Measurements from ENCODE around the gene PACS1.

Gene PACS1

DNA sequence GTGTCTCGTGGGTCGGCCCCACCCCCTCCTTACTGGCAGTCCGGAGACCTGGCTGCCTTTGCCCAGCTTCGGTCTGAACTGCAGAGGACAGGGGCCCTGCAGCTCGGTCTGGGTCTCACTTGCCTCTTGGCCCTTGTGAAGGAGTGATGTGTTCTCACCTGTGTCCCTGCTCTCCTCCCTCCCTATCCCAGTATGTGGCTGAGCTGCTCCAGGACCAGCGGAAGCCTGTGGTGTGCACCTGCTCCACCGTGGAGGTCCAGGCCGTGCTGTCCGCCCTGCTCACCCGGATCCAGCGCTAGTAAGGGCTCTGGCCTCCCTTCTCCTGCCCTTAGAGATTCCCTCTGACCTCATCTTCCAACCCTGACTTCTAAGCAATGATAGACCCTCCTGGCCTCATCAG is 162.7 kb downstream of the PACS1 start:
- no peak overlapping the region for H3K4me3 ChIP-seq (ENCODE audit: control insufficient read depth, low read depth, low read length)
- DNase-seq (ENCODE audit: low read depth), result no peak
- TF ChIP-seq, protein P1, sequence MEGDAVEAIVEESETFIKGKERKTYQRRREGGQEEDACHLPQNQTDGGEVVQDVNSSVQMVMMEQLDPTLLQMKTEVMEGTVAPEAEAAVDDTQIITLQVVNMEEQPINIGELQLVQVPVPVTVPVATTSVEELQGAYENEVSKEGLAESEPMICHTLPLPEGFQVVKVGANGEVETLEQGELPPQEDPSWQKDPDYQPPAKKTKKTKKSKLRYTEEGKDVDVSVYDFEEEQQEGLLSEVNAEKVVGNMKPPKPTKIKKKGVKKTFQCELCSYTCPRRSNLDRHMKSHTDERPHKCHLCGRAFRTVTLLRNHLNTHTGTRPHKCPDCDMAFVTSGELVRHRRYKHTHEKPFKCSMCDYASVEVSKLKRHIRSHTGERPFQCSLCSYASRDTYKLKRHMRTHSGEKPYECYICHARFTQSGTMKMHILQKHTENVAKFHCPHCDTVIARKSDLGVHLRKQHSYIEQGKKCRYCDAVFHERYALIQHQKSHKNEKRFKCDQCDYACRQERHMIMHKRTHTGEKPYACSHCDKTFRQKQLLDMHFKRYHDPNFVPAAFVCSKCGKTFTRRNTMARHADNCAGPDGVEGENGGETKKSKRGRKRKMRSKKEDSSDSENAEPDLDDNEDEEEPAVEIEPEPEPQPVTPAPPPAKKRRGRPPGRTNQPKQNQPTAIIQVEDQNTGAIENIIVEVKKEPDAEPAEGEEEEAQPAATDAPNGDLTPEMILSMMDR (conservative IDR thresholded peaks at IDR 0.05; ENCODE audit: control insufficient read depth, insufficient read depth, low read depth, low read length), result no peak

DNA sequence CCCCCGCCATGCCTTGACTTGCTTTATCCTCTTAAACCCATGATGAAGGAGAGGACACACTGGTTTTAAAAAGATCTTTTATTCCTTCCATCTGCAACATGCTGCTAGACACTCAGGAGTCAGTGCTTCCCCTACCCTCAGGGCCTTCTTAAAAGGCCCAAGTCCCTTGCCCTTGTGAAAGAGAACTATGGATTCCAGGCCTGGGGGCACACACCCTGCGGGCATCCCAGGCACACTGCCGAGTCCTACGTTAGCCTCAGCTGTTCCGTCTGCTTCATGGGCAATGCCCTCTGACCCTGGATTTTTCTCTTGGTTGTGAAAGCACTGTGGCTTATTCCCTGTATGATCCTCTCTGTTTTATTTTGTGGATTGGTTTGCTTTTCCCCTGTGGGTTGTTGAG is 163.2 kb downstream of the PACS1 start:
- TF ChIP-seq, protein P1 (conservative IDR thresholded peaks at IDR 0.05; ENCODE audit: control insufficient read depth, insufficient read depth, low read depth, low read length), result no peak
- no peak overlapping the region for H3K4me3 ChIP-seq (ENCODE audit: control insufficient read depth, low read depth, low read length)
- DNase-seq (ENCODE audit: low read depth), result no peak

DNA sequence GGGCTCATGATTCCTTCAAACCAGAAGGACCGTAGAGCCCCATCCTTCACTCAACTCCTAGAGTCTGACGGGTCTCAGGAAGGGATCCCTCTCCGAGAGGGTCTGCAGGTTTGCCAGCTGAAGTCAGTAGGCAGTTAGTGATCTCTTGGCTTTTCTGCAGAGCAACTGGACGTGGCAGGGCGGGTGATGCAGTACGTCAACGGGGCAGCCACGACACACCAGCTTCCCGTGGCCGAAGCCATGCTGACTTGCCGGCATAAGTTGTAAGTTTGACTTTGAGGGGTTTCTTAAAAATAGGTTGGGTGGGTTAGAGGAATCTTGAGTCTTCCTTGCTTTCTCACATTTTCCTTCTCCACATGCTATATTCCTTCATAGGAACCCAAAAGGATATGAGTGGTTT is 165.1 kb downstream of the PACS1 start:
- TF ChIP-seq, protein P1 (conservative IDR thresholded peaks at IDR 0.05; ENCODE audit: control insufficient read depth, insufficient read depth, low read depth, low read length), result no peak
- DNase-seq (ENCODE audit: low read depth), result no peak
- no peak overlapping the region for H3K4me3 ChIP-seq (ENCODE audit: control insufficient read depth, low read depth, low read length)

DNA sequence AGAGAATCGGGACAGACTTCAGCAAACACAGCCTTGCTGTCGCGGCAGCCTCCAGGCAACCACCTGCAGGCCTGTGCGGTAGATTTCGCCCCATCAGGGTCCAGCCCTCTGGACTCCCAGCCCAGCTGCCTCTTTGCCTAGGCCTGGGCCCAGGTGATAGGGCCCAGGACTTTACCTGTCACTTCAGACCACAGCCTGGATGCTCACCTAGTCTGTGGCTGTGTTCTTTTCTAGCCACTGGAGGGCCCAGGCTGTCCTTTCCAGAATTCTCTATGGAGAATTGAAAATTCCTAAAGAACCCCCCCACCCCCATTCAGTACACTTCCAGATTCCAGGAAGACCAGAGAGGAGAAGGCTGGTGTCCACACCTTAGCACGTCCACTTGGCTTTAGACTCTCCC is 167.8 kb downstream of the PACS1 start:
- TF ChIP-seq, protein P1 (conservative IDR thresholded peaks at IDR 0.05; ENCODE audit: control insufficient read depth, insufficient read depth, low read depth, low read length), result no peak
- no peak overlapping the region for H3K4me3 ChIP-seq (ENCODE audit: control insufficient read depth, low read depth, low read length)
- DNase-seq (ENCODE audit: low read depth), result no peak

DNA sequence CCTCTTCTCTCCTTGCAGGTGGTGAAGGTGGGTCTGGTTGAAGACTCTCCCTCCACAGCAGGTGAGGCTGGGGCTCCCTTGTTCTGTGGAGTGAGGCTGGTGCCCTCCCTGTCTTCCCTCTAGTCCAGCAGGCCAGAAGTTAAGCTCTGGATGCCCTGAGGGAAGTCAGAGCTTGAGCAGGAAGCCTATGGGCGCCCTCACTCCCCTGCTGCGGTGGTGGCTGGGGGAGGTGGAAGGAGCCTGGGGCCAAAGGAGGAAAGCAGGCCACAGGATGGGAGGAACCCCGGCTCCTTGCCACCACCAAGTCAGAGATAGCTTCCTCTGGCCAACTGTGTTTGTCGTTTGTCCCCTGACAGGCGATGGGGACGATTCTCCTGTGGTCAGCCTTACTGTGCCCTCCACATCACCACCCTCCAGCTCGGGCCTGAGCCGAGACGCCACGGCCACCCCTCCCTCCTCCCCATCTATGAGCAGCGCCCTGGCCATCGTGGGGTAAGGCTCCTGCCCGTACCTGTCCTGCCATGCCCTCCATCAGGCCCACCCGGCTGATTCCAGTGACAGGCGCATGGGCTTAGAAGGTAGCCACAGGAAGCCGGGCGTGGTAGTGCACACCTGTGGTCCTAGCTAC is 168.8 kb downstream of the PACS1 start:
- no peak for DNase-seq (ENCODE audit: low read depth)
- no peak overlapping the region for H3K4me3 ChIP-seq (ENCODE audit: control insufficient read depth, low read depth, low read length)
- TF ChIP-seq, protein P1 (conservative IDR thresholded peaks at IDR 0.05; ENCODE audit: control insufficient read depth, insufficient read depth, low read depth, low read length), result no peak

DNA sequence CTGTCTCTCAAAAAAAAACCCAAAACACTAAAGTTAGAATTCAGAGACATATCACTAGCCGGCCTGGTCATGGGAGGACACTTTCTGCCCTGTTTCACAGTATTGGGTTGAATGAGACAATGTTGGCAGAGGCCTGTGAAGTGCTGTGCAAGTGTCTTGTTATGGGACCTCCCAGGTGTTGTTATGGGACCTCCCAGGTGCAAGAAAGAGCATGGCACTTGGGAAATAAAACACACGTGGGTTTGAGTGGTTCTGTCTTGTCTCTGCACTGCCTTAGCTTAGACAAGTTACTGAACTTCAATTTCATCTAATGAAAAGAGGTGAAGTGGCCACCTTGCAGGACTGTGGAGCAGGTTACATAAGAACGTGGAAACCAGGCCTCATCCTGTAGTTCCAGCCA is 169.4 kb downstream of the PACS1 start:
- TF ChIP-seq, protein P1 (conservative IDR thresholded peaks at IDR 0.05; ENCODE audit: control insufficient read depth, insufficient read depth, low read depth, low read length), result no peak
- H3K4me3 ChIP-seq (ENCODE audit: control insufficient read depth, low read depth, low read length), result no peak overlapping the region
- DNase-seq (ENCODE audit: low read depth), result no peak

All from fibroblast of mammary gland (primary cell).